Ovary (tissue), 3 donors: Measurements from ENCODE around the gene P2RX1.

Source experiments
- POLR2A ChIP-seq: fragments of 450-650 bp; IDR thresholded peaks from one replicate; pipeline ENCODE4 v1.6.1; 2017; ENCODE audit warnings: antibody characterized with exemption, mild to moderate bottlenecking, moderate library complexity
- TF ChIP-seq, protein P1 (sequence below), 3 donors: fragments of 450-650 bp in 2 of 3; fragments of 200-600 bp in 1 of 3; IDR thresholded peaks; one replicate each; pipeline versions ENCODE4 v1.5.1 to v1.8.0; 2016 to 2022; ENCODE audit warnings: antibody characterized with exemption in 3 of 3, mild to moderate bottlenecking in 1 of 3
- donor health status: DM: no; HTN: no; CAD: no.

DNA sequence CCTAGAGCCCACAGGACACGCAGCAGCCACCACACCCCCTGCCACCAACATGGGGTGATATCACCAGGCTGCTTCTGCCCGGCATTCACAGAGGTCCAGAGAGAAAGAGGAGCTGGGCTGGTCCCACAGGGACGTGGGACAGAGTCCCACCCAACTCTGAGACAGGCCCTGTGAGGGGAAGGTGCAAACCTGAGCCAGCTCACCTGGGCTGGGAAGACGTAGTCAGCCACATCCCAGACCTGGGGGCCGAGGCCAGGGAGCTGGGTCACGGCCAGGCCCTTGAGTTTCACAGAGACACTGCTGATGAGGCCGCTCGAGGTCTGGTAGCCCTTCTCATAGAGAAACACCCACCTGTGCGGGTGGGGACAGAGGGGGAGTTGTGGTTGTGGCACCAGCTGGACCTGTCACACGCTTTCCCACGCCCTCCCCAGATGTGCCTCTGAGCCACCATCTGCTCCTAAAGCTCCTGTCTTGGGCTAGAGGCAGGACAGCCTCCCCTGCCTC lies 11.2 kb downstream of the P2RX1 start:
- TF ChIP-seq, protein P1, sequence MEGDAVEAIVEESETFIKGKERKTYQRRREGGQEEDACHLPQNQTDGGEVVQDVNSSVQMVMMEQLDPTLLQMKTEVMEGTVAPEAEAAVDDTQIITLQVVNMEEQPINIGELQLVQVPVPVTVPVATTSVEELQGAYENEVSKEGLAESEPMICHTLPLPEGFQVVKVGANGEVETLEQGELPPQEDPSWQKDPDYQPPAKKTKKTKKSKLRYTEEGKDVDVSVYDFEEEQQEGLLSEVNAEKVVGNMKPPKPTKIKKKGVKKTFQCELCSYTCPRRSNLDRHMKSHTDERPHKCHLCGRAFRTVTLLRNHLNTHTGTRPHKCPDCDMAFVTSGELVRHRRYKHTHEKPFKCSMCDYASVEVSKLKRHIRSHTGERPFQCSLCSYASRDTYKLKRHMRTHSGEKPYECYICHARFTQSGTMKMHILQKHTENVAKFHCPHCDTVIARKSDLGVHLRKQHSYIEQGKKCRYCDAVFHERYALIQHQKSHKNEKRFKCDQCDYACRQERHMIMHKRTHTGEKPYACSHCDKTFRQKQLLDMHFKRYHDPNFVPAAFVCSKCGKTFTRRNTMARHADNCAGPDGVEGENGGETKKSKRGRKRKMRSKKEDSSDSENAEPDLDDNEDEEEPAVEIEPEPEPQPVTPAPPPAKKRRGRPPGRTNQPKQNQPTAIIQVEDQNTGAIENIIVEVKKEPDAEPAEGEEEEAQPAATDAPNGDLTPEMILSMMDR (IDR thresholded peaks at IDR 0.05) = no peak
- TF ChIP-seq POLR2A = no peak
